Activated T-cell treated with anti-CD3 and anti-CD28 coated beads, Interleukin-2, amount 50 U/mL, for 72 hours (primary cell): ENCODE data around the gene IRF1. TPM values are rescaled to one million over a fixed set of nuclear protein-coding genes. Genes with fewer than 3 reads are reported as not detected.
"Not testable (repeated sequence)": the region's sequence is repeated elsewhere in the genome, so short reads cannot be mapped to it uniquely, and the experiment has no call there.

Source experiments
- ATAC-seq, 2 donors: fragments of 150-1000 bp; cut with Tn5 transposase; replicated peaks in 1 of 2; 2 replicates each; pipeline ENCODE4 v1.10.0; 2021; ENCODE audit warnings: moderate library complexity in 2 of 2, mild to moderate bottlenecking in 1 of 2
- DNase-seq, 2 donors: peaks; one replicate each; pipeline ENCODE4 v3.0.0; 2021 to 2022; ENCODE audit warnings: mixed read lengths in 1 of 2
- H3K27ac Mint-ChIP-seq: one replicate; pipeline ENCODE4 v1.8.0; 2022; ENCODE audit warnings: mild to moderate bottlenecking, moderate library complexity, mixed read lengths
- H3K27me3 Mint-ChIP-seq: one replicate; pipeline ENCODE4 v1.8.0; 2022; ENCODE audit warnings: low read depth, mixed read lengths
- H3K36me3 Mint-ChIP-seq, 2 donors: one replicate each; pipeline ENCODE4 v1.8.0; 2022; ENCODE audit warnings: mixed read lengths in 2 of 2, mild to moderate bottlenecking in 1 of 2; ENCODE audit not compliant: insufficient read depth in 2 of 2
- H3K4me1 Mint-ChIP-seq: one replicate; pipeline ENCODE4 v1.8.0; 2022; ENCODE audit warnings: low read depth, mixed read lengths
- H3K4me3 Mint-ChIP-seq, 2 donors: one replicate each; pipeline ENCODE4 v1.8.0; 2022; ENCODE audit warnings: mild to moderate bottlenecking in 2 of 2, mixed read lengths in 2 of 2, moderate library complexity in 2 of 2
- H3K9me3 Mint-ChIP-seq, 2 donors: one replicate each; pipeline ENCODE4 v1.8.0; 2022; ENCODE audit warnings: mixed read lengths in 2 of 2
- total RNA-seq, 2 donors: library from RNA; stranded (reverse); gene quantifications; one replicate each; pipeline ENCODE4 v1.2.3, GENCODE V29; 2022

Gene IRF1, protein sequence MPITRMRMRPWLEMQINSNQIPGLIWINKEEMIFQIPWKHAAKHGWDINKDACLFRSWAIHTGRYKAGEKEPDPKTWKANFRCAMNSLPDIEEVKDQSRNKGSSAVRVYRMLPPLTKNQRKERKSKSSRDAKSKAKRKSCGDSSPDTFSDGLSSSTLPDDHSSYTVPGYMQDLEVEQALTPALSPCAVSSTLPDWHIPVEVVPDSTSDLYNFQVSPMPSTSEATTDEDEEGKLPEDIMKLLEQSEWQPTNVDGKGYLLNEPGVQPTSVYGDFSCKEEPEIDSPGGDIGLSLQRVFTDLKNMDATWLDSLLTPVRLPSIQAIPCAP
- 100 to 1,000 TPM; 212 to 226 TPM for total RNA-seq

DNA sequence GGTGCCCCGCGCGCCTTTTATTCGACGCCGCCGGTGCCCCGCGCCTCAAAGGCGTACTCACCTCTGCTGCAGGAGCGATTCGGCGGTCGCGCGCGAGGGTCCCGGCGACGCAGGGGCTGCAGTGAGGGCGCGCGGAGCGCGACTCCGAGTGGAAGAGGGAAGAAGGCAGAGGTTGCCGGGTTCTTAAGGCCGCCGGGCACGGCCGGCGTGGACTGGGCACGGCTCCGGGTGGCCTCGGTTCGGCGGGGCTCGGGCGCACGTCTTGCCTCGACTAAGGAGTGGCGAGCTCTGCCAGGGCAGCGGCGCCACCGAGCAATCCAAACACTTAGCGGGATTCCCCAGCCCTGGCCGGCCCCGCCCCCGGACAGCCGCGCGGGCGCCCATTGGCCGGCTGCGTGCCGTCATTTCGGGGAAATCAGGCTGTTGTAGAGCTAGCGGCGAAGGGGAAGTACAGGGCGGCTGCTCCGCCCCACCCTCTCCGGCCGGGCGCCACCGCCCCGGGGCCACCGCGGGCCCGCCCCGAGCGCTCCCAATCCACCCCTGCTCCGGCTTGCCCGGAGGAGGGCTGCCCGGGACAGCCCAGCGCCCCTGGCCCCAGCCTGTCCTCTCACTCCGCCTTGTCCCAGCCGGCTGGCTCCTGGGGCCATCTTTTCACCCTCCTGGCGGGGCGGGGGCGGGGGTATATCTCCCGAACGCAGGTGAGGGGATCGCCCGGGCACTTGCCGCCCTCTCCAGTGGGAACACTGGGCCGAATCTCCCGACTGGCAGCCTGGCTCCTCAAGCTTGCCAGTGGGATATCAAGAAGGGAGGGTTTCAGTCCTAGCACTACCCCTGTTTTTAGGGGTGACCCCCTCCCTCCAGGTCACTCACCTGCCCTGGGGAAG lies at the start of gene IRF1:
IRF1 (minus strand) TSS at position 290 of the 884 bp plus-strand sequence. CDS start 1,295 bp downstream, outside the sequence.
- Mint-ChIP-seq H3K27ac (peak within 1 kb of the TSS; percentile 98), H3K4me3 (peak within 1 kb of the TSS; percentile 94 to 95), H3K36me3 (peaks cover 32% of the 10 kb centered on the region in 2 donors), H3K4me1 (peaks cover 84% of the 10 kb centered on the region), H3K27me3 (no peaks in the 10 kb centered on the region), H3K9me3 (no peaks in the 10 kb centered on the region)
- DNase-seq = peak; percentile 98 to 100
- ATAC-seq = peak; percentile 71 to 72

- Mint-ChIP-seq H3K27me3 (peaks cover 22% of the 10 kb centered on the region), H3K36me3 (no peaks in the 10 kb centered on the region), H3K4me1 (peaks cover 15% of the 10 kb centered on the region), H3K9me3 (no peaks in the 10 kb centered on the region), H3K27ac (no peak overlapping the region), H3K4me3 (no peak overlapping the region)
- ATAC-seq = no peak
- no peak for DNase-seq
Observed at GRCh38 chr5:132540149-132540548, 49.6 kb upstream of the IRF1 start.

- no peak for ATAC-seq
Observed at GRCh38 chr5:132539716-132540115, 49.1 kb upstream of the IRF1 start.

GRCh38 chr5:132530946-132531345 lies 40.4 kb upstream of the IRF1 start:
- H3K36me3 Mint-ChIP-seq = no peaks in the 10 kb centered on the region
- H3K4me1 Mint-ChIP-seq = peaks cover 43% of the 10 kb centered on the region
- ATAC-seq = no peak
- no peaks in the 10 kb centered on the region for H3K9me3 Mint-ChIP-seq
- H3K27ac Mint-ChIP-seq = peak overlapping the region; percentile 78
- DNase-seq = no peak
- H3K27me3 Mint-ChIP-seq = peaks cover 47% of the 10 kb centered on the region
- H3K4me3 Mint-ChIP-seq = peak overlapping the region in 1 of 2 donors; percentile 58

More at GRCh38 chr5:132539716-132540115, 49.1 kb upstream of the IRF1 start:
- Mint-ChIP-seq H3K4me1 (peaks cover 13% of the 10 kb centered on the region), H3K36me3 (no peaks in the 10 kb centered on the region), H3K4me3 (no peak overlapping the region), H3K9me3 (no peaks in the 10 kb centered on the region), H3K27ac (no peak overlapping the region), H3K27me3 (peaks cover 26% of the 10 kb centered on the region)
- DNase-seq = no peak

GRCh38 chr5:132528866-132529634 lies 38.5 kb upstream of the IRF1 start:
- H3K9me3 Mint-ChIP-seq = peaks cover 0 to 2% of the 10 kb centered on the region in 2 donors
- peaks cover 31% of the 10 kb centered on the region for H3K27me3 Mint-ChIP-seq
- peaks cover 0 to 2% of the 10 kb centered on the region in 2 donors for H3K36me3 Mint-ChIP-seq
- peak in 1 of 2 donors; percentile 8 for DNase-seq
- H3K4me3 Mint-ChIP-seq = peak overlapping the region in 1 of 2 donors; percentile 33
- no peak overlapping the region for H3K27ac Mint-ChIP-seq
- peak; percentile 52 to 63 for ATAC-seq
- H3K4me1 Mint-ChIP-seq = peaks cover 56% of the 10 kb centered on the region

- ATAC-seq (no peak), DNase-seq (no peak)
- H3K4me1 Mint-ChIP-seq = peaks cover 56% of the 10 kb centered on the region
Observed at GRCh38 chr5:132528021-132528420, 37.4 kb upstream of the IRF1 start.

GRCh38 chr5:132526974-132527564 lies 36.5 kb upstream of the IRF1 start:
- peaks cover 24% of the 10 kb centered on the region for H3K27me3 Mint-ChIP-seq
- peak overlapping the region in 1 of 2 donors; percentile 2 for H3K4me3 Mint-ChIP-seq
- no peak overlapping the region for H3K27ac Mint-ChIP-seq
- H3K36me3 Mint-ChIP-seq = peaks cover 0 to 3% of the 10 kb centered on the region in 2 donors
- no peak for ATAC-seq
- peaks cover 56% of the 10 kb centered on the region for H3K4me1 Mint-ChIP-seq
- DNase-seq = no peak
- peaks cover 0 to 2% of the 10 kb centered on the region in 2 donors for H3K9me3 Mint-ChIP-seq

More at GRCh38 chr5:132528021-132528420, 37.4 kb upstream of the IRF1 start:
- Mint-ChIP-seq H3K36me3 (peaks cover 0 to 2% of the 10 kb centered on the region in 2 donors), H3K27ac (no peak overlapping the region), H3K27me3 (peaks cover 31% of the 10 kb centered on the region), H3K9me3 (peaks cover 0 to 2% of the 10 kb centered on the region in 2 donors), H3K4me3 (no peak overlapping the region)

DNA sequence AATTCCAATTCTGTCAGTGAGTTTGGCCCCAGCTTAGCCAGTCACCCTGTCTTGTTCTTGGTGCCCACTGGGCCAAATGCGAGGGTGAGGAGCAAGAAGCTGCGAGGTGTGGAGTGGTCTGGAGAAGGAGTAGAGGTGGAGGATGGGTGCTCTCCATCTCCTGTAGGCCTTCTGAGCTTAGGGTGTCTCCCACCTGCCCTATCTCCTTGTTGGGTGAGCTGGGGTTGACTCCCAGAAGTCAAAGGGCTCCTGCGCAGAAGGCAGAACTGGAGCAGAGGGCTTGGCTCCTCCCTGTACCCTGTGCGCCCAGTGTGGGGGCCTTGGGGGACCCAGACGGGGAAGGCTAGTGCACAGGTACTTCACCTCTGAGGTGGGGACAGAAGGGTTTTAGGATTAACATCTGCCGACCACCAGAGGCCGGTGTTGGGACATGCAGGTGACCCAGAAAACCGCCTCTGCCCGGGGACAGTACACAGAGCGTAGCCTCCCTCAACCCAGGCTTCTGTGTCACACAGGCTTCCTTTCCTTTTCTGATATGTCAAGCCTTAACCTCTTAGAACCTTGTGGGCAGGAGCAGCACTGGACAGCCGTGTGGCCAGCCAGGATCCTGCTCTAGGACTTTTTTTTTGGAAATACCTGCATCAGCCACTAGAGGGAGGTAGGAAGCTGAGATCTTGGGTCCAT lies 35.9 kb upstream of the IRF1 start:
- peak; percentile 50 to 73 for DNase-seq
- Mint-ChIP-seq H3K36me3 (peaks cover 0 to 4% of the 10 kb centered on the region in 2 donors), H3K27me3 (peaks cover 17% of the 10 kb centered on the region), H3K27ac (no peak overlapping the region), H3K4me3 (peak overlapping the region; percentile 2 to 23), H3K9me3 (peaks cover 0 to 2% of the 10 kb centered on the region in 2 donors), H3K4me1 (peaks cover 49% of the 10 kb centered on the region)
- ATAC-seq = peak; percentile 42 to 49

DNA sequence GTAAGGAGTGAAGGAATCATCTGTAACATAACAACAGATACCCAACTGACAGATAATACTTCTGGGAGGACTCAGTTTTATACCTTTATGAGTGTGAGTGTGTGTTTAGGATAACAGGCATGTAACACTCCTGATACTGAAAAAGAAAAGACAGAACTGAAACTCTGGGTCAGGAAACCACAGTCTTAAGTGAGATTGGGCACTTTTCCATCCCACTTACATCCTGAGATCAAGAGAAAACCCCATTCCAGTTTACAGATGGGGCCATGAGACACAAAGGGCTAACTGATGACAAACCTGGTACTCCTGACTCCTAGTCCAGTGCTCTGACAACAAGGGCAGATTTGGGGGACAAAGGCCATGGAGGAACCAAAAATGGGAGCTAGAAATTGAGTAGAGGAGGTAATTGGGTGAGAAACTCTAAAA lies 34.7 kb upstream of the IRF1 start:
- ATAC-seq (peak; percentile 82 to 84), DNase-seq (peak; percentile 22 to 24)
- H3K27ac Mint-ChIP-seq = peak overlapping the region; percentile 4
- H3K4me3 Mint-ChIP-seq = peak overlapping the region; percentile 29 to 52
- H3K9me3 Mint-ChIP-seq = peaks cover 0 to 4% of the 10 kb centered on the region in 2 donors
- peaks cover 17% of the 10 kb centered on the region for H3K27me3 Mint-ChIP-seq
- H3K4me1 Mint-ChIP-seq = peaks cover 51% of the 10 kb centered on the region
- H3K36me3 Mint-ChIP-seq = peaks cover 0 to 6% of the 10 kb centered on the region in 2 donors

GRCh38 chr5:132524877-132525276 lies 34.3 kb upstream of the IRF1 start:
- not testable (repeated sequence) for H3K36me3 Mint-ChIP-seq, ATAC-seq, DNase-seq, H3K9me3 Mint-ChIP-seq
- H3K27me3 Mint-ChIP-seq = peaks cover 17% of the 10 kb centered on the region
- peak overlapping the region; percentile 29 to 33 for H3K4me3 Mint-ChIP-seq
- H3K27ac Mint-ChIP-seq = peak overlapping the region; percentile 4
- H3K4me1 Mint-ChIP-seq = peaks cover 54% of the 10 kb centered on the region

GRCh38 chr5:132522067-132522466 lies 31.5 kb upstream of the IRF1 start:
- not testable (repeated sequence) for H3K4me3 Mint-ChIP-seq, ATAC-seq, DNase-seq, H3K27me3 Mint-ChIP-seq, H3K36me3 Mint-ChIP-seq, H3K27ac Mint-ChIP-seq, H3K9me3 Mint-ChIP-seq
- H3K4me1 Mint-ChIP-seq = peaks cover 37% of the 10 kb centered on the region
